ENCODE results near the gene PHF12. TPM values are rescaled to one million over a fixed set of nuclear protein-coding genes. Genes with fewer than 3 reads are reported as not detected.

PHF12 gene
- total RNA-seq, 2 experiments from 2014 or later, result 45.7 to 52.6 TPM

GRCh38 chr17:28960256-28961061, 9.1 kb upstream of the PHF12 start:
- POLR2A ChIA-PET, result no interaction called here
- H3K27me3 Mint-ChIP-seq, result peaks cover 11% of the 10 kb centered on the region
- intact Hi-C loops (cut with micrococcal nuclease), result no loop called here
- CTCF ChIA-PET, result interaction anchor here (1.0 to 9.0 kb wide), 2 partner anchors 154 to 197 kb away, joined by 4 to 353 read pairs; no protein-coding TSS in a partner anchor
- ATAC-seq, result no peak
- no peak overlapping the region for H3K27ac Mint-ChIP-seq
- DNase-seq, result no peak
- no peak overlapping the region for H3K4me3 Mint-ChIP-seq
- H3K4me1 Mint-ChIP-seq (ENCODE audit: low read depth), result no peaks in the 10 kb centered on the region
- TF ChIP-seq CTCF (IDR thresholded peaks at IDR 0.05), result no peak
- no peaks in the 10 kb centered on the region for H3K9me3 Mint-ChIP-seq
- no peaks in the 10 kb centered on the region for H3K36me3 Mint-ChIP-seq (ENCODE audit: low read depth)

DNA sequence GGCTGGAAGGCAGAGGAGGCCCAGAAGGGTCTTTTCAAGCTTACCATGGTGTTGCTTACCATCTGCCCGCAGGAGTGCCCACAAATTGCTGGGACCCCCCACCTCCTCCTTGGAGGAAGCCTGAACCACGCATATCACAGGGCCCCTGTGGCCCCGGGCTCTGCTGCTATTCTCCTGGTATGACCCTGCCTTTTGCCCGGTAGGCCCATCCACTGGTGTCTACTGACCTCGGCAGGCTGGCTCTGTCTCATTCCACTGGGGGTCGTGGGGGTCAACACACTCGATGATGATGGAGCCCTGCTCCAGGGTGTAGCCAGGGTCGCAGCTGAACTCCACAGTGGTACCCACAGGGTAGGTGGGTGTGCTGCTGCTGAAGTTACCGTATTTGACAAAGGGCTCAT, 8.2 kb upstream of the PHF12 start:
- Mint-ChIP-seq H3K4me1 (ENCODE audit: low read depth) (no peaks in the 10 kb centered on the region), H3K4me3 (no peak overlapping the region), H3K36me3 (ENCODE audit: low read depth) (no peaks in the 10 kb centered on the region), H3K27me3 (peaks cover 11% of the 10 kb centered on the region), H3K27ac (no peak overlapping the region), H3K9me3 (no peaks in the 10 kb centered on the region)
- TF ChIP-seq CTCF (IDR thresholded peaks at IDR 0.05), result no peak
- intact Hi-C loops (cut with micrococcal nuclease), result no loop called here
- ChIA-PET CTCF (interaction anchor here (1.0 to 9.0 kb wide), 3 partner anchors 155 to 233 kb away, joined by 4 to 353 read pairs (median 5); partner anchors contain the start of gene TLCD1), POLR2A (interaction anchor here (1.1 kb wide), 1 partner anchor 152 kb away, joined by 4 read pairs; no protein-coding TSS in a partner anchor)
- ATAC-seq (no peak), DNase-seq (no peak)

GRCh38 chr17:28958820-28959455, 7.6 kb upstream of the PHF12 start:
- no peak for DNase-seq
- Mint-ChIP-seq H3K9me3 (no peaks in the 10 kb centered on the region), H3K4me3 (no peak overlapping the region), H3K36me3 (ENCODE audit: low read depth) (no peaks in the 10 kb centered on the region), H3K4me1 (ENCODE audit: low read depth) (no peaks in the 10 kb centered on the region), H3K27ac (no peak overlapping the region), H3K27me3 (peaks cover 9% of the 10 kb centered on the region)
- no peak for ATAC-seq
- CTCF ChIA-PET, result interaction anchor here (1.1 to 9.0 kb wide), 3 partner anchors 156 to 232 kb away, joined by 3 to 353 read pairs (median 5); partner anchors contain the start of gene TLCD1
- intact Hi-C loops (cut with micrococcal nuclease), result no loop called here
- TF ChIP-seq CTCF (IDR thresholded peaks at IDR 0.05), result no peak
- POLR2A ChIA-PET, result interaction anchor here (0.6 to 1.1 kb wide), 4 partner anchors 9 to 632 kb away, joined by 3 to 4 read pairs (median 3); no protein-coding TSS in a partner anchor

- H3K36me3 Mint-ChIP-seq (ENCODE audit: low read depth), result no peaks in the 10 kb centered on the region
- intact Hi-C loops (cut with micrococcal nuclease), result no loop called here
- no peaks in the 10 kb centered on the region for H3K27me3 Mint-ChIP-seq
- H3K4me1 Mint-ChIP-seq (ENCODE audit: low read depth), result no peaks in the 10 kb centered on the region
- H3K4me3 Mint-ChIP-seq, result no peak overlapping the region
- no peaks in the 10 kb centered on the region for H3K9me3 Mint-ChIP-seq
- TF ChIP-seq CTCF (IDR thresholded peaks at IDR 0.05), result no peak
- ATAC-seq (no peak), DNase-seq (no peak)
- POLR2A ChIA-PET, result interaction anchor here (0.6 to 1.1 kb wide), 2 partner anchors 18 to 631 kb away, joined by 3 read pairs; no protein-coding TSS in a partner anchor
- H3K27ac Mint-ChIP-seq, result no peak overlapping the region
- CTCF ChIA-PET, result interaction anchor here (0.5 to 9.0 kb wide), 6 partner anchors 7 to 374 kb away, joined by 3 to 353 read pairs (median 4); partner anchors contain the start of gene TLCD1
These were observed 6.7 kb upstream of the PHF12 start for GRCh38 chr17:28957992-28958355.
